Panc1 (cell line): ENCODE results near the gene PLEKHN1. TPM values are rescaled to one million over a fixed set of nuclear protein-coding genes. Genes with fewer than 3 reads are reported as not detected.

ENCODE experiments used
- ATAC-seq: fragments of 200-7000 bp; cut with Tn5 transposase; 2 replicates; pipeline ENCODE4 v1.9.1; 2020; ENCODE audit warnings: mild to moderate bottlenecking, moderate library complexity
- BruUV-seq: library from RNA; stranded (reverse); fragments of 400-500 nt; replicated peaks from 2 replicates; lab custom pipeline; 2021; lab: Mats Ljungman, UMichigan
- CTCF ChIA-PET: fragments of 300-600 bp; sonication (Branson Sonifier 250); formaldehyde crosslinking; loops from one replicate; lab custom pipeline; 2022; ENCODE audit warnings: antibody characterized with exemption; lab: Charles Lee
- POLR2A ChIA-PET: fragments of 300-600 bp; sonication (Branson Sonifier 250); formaldehyde crosslinking; loops from one replicate; lab custom pipeline; 2022; ENCODE audit warnings: antibody characterized with exemption; lab: Charles Lee
- DNase-seq: peaks from one replicate; pipeline ENCODE4 v3.0.0-alpha.2; 2010; ENCODE audit warnings: low read depth, low spot score
- H3K27ac ChIP-seq: 2 replicates; pipeline ENCODE4 v1.5.1; 2011; ENCODE audit warnings: mild to moderate bottlenecking, low read length, inconsistent platforms
- H3K27me3 ChIP-seq: fragments of 200-500 bp; sonication (Bioruptor generic); 2 replicates; pipeline ENCODE4 v1.6.0; 2014; ENCODE audit warnings: low read length, inconsistent platforms; ENCODE audit not compliant: control insufficient read depth, insufficient read depth
- H3K36me3 ChIP-seq: fragments of 200-500 bp; sonication (Bioruptor generic); 2 replicates; pipeline ENCODE4 v1.5.1; 2014; ENCODE audit warnings: inconsistent platforms, mild to moderate bottlenecking, low read length, moderate library complexity; ENCODE audit not compliant: control insufficient read depth, insufficient read depth
- H3K4me1 ChIP-seq: 2 replicates; pipeline ENCODE4 v1.5.1; 2011; ENCODE audit warnings: inconsistent platforms, mild to moderate bottlenecking, low read length, moderate library complexity; ENCODE audit not compliant: control insufficient read depth, insufficient read depth
- H3K4me3 ChIP-seq, 2 experiments: 2 replicates each; pipeline ENCODE4 v1.5.1; 2011 to 2012; ENCODE audit warnings: low read depth in 2 of 2, low read length in 2 of 2, mild to moderate bottlenecking in 2 of 2, inconsistent platforms in 1 of 2, moderate library complexity in 1 of 2
- H3K9me3 ChIP-seq: fragments of 200-500 bp; sonication (Bioruptor generic); 2 replicates; pipeline ENCODE4 v1.5.1; 2014; ENCODE audit warnings: low read depth, mild to moderate bottlenecking, inconsistent platforms, low read length, moderate library complexity; ENCODE audit not compliant: control insufficient read depth, insufficient read depth
- CTCF ChIP-seq: fragments of 450-650 bp; IDR thresholded peaks from 2 replicates; pipeline ENCODE4 v1.5.1; 2017; ENCODE audit warnings: mild to moderate bottlenecking
- POLR2AphosphoS5 ChIP-seq: IDR thresholded peaks from 2 replicates; pipeline ENCODE4 v1.6.1; 2012; ENCODE audit warnings: mild to moderate bottlenecking, low read depth, low read length, moderate library complexity
- REST ChIP-seq, 2 experiments: IDR thresholded peaks; 2 replicates each; pipeline ENCODE4 v1.6.1; 2011 to 2012; ENCODE audit warnings: low read depth in 2 of 2, control low read depth in 1 of 2, low read length in 1 of 2, mild to moderate bottlenecking in 1 of 2, moderate library complexity in 1 of 2; ENCODE audit not compliant: insufficient read depth in 1 of 2
- SIN3A ChIP-seq: IDR thresholded peaks from 2 replicates; pipeline ENCODE4 v1.6.1; 2012; ENCODE audit warnings: low read depth, mild to moderate bottlenecking, low read length, moderate library complexity, borderline replicate concordance; ENCODE audit not compliant: insufficient read depth
- TCF7L2 ChIP-seq: IDR thresholded peaks from 2 replicates; pipeline ENCODE4 v1.6.1; 2011; ENCODE audit warnings: mild to moderate bottlenecking, low read depth, low read length, inconsistent platforms
- in situ Hi-C: cut with HindIII; loops from 2 replicates; pipeline ENCODE4 v1.10.0; 2016; ENCODE audit warnings: low sequenced_read_pairs, low pct_unique_long_range_greater_than_20kb
- intact Hi-C: fragments of 100-400 bp; cut with micrococcal nuclease; formaldehyde crosslinking; loops from one replicate; pipeline ENCODE4 v1.10.0; 2022; ENCODE audit not compliant: unreplicated experiment
- total RNA-seq: library from RNA; stranded (reverse); gene quantifications from one replicate; pipeline ENCODE4 v1.2.1, GENCODE V29; 2021; ENCODE audit not compliant: unreplicated experiment

PLEKHN1 gene
- total RNA-seq, 1 experiment from 2014 or later = 9.8 TPM

GRCh38 chr1:938711-939489 is 27.4 kb upstream of the PLEKHN1 start:
- intact Hi-C loops (no loop called here), in situ Hi-C loops (no loop called here)
- H3K27me3 ChIP-seq = no peaks in the 10 kb centered on the region
- H3K4me3 ChIP-seq = no peak overlapping the region
- no peaks in the 10 kb centered on the region for H3K36me3 ChIP-seq
- no TSS peak for BruUV-seq
- TF ChIP-seq POLR2AphosphoS5 (no peak), TCF7L2 (no peak), CTCF (peak; percentile 19; the same call in 1 of the 2 replicates)
- no peak for ATAC-seq
- peaks cover 51% of the 10 kb centered on the region for H3K4me1 ChIP-seq
- no peaks in the 10 kb centered on the region for H3K9me3 ChIP-seq
- no peak for DNase-seq
- peak overlapping the region; percentile 46 for H3K27ac ChIP-seq
- POLR2A ChIA-PET = no interaction called here
- CTCF ChIA-PET = interaction anchor here (0.6 to 1.5 kb wide), 6 partner anchors 7 to 37 kb away, joined by 3 to 10 read pairs (median 3); no protein-coding TSS in a partner anchor

GRCh38 chr1:939511-940106 is 26.7 kb upstream of the PLEKHN1 start:
- no peaks in the 10 kb centered on the region for H3K36me3 ChIP-seq
- CTCF ChIA-PET = interaction anchor here (0.6 kb wide), 2 partner anchors 35 to 37 kb away, joined by 3 to 4 read pairs; no protein-coding TSS in a partner anchor
- in situ Hi-C loops = no loop called here
- ATAC-seq (no peak), DNase-seq (no peak)
- no peaks in the 10 kb centered on the region for H3K9me3 ChIP-seq
- H3K4me1 ChIP-seq = peaks cover 58% of the 10 kb centered on the region
- peak overlapping the region; percentile 46 for H3K27ac ChIP-seq
- TF ChIP-seq REST (IDR thresholded peaks at IDR 0.05; ENCODE audit: insufficient read depth in 1 of 2, low read depth in 2 of 2, low read length in 1 of 2) (no peak), TCF7L2 (no peak), CTCF (no peak; the same call in 1 of the 2 replicates), SIN3A (no peak)
- intact Hi-C loops = loop anchor here (5.0 kb wide), 1 partner anchor 32 kb away; no protein-coding TSS in a partner anchor
- BruUV-seq = no TSS peak
- H3K27me3 ChIP-seq = no peaks in the 10 kb centered on the region
- POLR2A ChIA-PET = no interaction called here
- peak overlapping the region in 1 of 2 experiments; percentile 23; a peak in 1 of 4 replicates for H3K4me3 ChIP-seq
